Natural killer cell (primary cell): ENCODE data around the gene TASOR2. TPM values are rescaled to one million over a fixed set of nuclear protein-coding genes. Genes with fewer than 3 reads are reported as not detected.
A peak's percentile ranks its signal among the peaks of the same experiment; 100 is the strongest.

Source experiments
- ATAC-seq, 3 donors: fragments of 150-1000 bp in 2 of 3; fragments of 200-7000 bp in 1 of 3; cut with Tn5 transposase; 1 replicate in 1 of 3; 2 replicates in 2 of 3; pipeline ENCODE4 v1.10.0; 2021; ENCODE audit warnings: mild to moderate bottlenecking in 2 of 3, moderate library complexity in 2 of 3
- DNase-seq, 2 donors: peaks; one replicate each; pipeline versions ENCODE4 v3.0.0 to v3.0.0-alpha.2; 2013 to 2021; ENCODE audit warnings: mixed read lengths in 1 of 2
- H3K27ac ChIP-seq: one replicate; pipeline ENCODE4 v1.5.1; 2013; ENCODE audit warnings: mild to moderate bottlenecking, low read length
- H3K27me3 ChIP-seq: one replicate; pipeline ENCODE4 v1.6.1; 2013; ENCODE audit warnings: low read length; ENCODE audit not compliant: control insufficient read depth, insufficient read depth
- H3K36me3 ChIP-seq: one replicate; pipeline ENCODE4 v1.6.1; 2013; ENCODE audit warnings: low read length; ENCODE audit not compliant: control insufficient read depth, insufficient read depth
- H3K4me1 ChIP-seq: one replicate; pipeline ENCODE4 v1.6.1; 2013; ENCODE audit warnings: low read length; ENCODE audit not compliant: control insufficient read depth, insufficient read depth
- H3K4me3 ChIP-seq: one replicate; pipeline ENCODE4 v1.5.1; 2013; ENCODE audit warnings: low read length
- H3K9me3 ChIP-seq: one replicate; pipeline ENCODE4 v1.6.1; 2013; ENCODE audit warnings: low read length; ENCODE audit not compliant: control insufficient read depth, insufficient read depth
- H3K27ac Mint-ChIP-seq, 2 donors: one replicate each; pipeline ENCODE4 v1.8.0; 2022; ENCODE audit warnings: mild to moderate bottlenecking in 2 of 2, mixed read lengths in 2 of 2, moderate library complexity in 1 of 2
- H3K27me3 Mint-ChIP-seq, 2 donors: one replicate each; pipeline ENCODE4 v1.8.0; 2022; ENCODE audit warnings: low read depth in 2 of 2, mixed read lengths in 2 of 2
- H3K36me3 Mint-ChIP-seq: one replicate; pipeline ENCODE4 v1.8.0; 2022; ENCODE audit warnings: mixed read lengths
- H3K4me1 Mint-ChIP-seq, 2 donors: one replicate each; pipeline ENCODE4 v1.8.0; 2022; ENCODE audit warnings: mixed read lengths in 2 of 2
- H3K4me3 Mint-ChIP-seq: one replicate; pipeline ENCODE4 v1.8.0; 2022; ENCODE audit warnings: mild to moderate bottlenecking, moderate library complexity, mixed read lengths
- H3K9me3 Mint-ChIP-seq, 2 donors: one replicate each; pipeline ENCODE4 v1.8.0; 2022; ENCODE audit warnings: mixed read lengths in 2 of 2
- WGBS: methylation state at CpG from one replicate; pipeline ENCODE4 v1.1.7; 2013; ENCODE audit warnings: missing lambda C conversion rate; ENCODE audit not compliant: insufficient coverage; 5-methylcytosine and 5-hydroxymethylcytosine counted together
- intact Hi-C: fragments of 100-400 bp; cut with micrococcal nuclease; formaldehyde crosslinking; loops from one replicate; pipeline ENCODE4 v1.14.2; 2022
- total RNA-seq, 4 donors: library from RNA; stranded (reverse); fragments of 120-200 nt in 1 of 4; gene quantifications; one replicate each; pipeline versions ENCODE4 v1.2.3 to v1.2.4, GENCODE V29; 2013 to 2022
- TF ChIP-seq, protein P1 (sequence below): fragments of 200-600 bp; IDR thresholded peaks from one replicate; pipeline ENCODE4 v1.8.0; 2022; ENCODE audit warnings: antibody characterized with exemption

Gene TASOR2
- total RNA-seq, 3 donors from 2014 or later (not counting 1 experiment from before 2014, with no cell fraction given): 64.4 to 88.7 (median 66.4) TPM

- Mint-ChIP-seq H3K4me1 (no peaks in the 10 kb centered on the region), H3K9me3 (no peaks in the 10 kb centered on the region), H3K27me3 (peaks cover 0 to 4% of the 10 kb centered on the region in 2 donors), H3K36me3 (no peaks in the 10 kb centered on the region), H3K4me3 (no peak overlapping the region), H3K27ac (no peak overlapping the region)
- ATAC-seq (no peak), DNase-seq (no peak)
- Histone ChIP-seq H3K4me1 (no peaks in the 10 kb centered on the region), H3K27ac (no peak overlapping the region), H3K27me3 (no peaks in the 10 kb centered on the region), H3K4me3 (no peak overlapping the region), H3K9me3 (no peaks in the 10 kb centered on the region), H3K36me3 (no peaks in the 10 kb centered on the region)
- intact Hi-C loops: no loop called here
- 74% methylated on average over 10 of the region's 10 CpGs for WGBS
- TF ChIP-seq, protein P1, sequence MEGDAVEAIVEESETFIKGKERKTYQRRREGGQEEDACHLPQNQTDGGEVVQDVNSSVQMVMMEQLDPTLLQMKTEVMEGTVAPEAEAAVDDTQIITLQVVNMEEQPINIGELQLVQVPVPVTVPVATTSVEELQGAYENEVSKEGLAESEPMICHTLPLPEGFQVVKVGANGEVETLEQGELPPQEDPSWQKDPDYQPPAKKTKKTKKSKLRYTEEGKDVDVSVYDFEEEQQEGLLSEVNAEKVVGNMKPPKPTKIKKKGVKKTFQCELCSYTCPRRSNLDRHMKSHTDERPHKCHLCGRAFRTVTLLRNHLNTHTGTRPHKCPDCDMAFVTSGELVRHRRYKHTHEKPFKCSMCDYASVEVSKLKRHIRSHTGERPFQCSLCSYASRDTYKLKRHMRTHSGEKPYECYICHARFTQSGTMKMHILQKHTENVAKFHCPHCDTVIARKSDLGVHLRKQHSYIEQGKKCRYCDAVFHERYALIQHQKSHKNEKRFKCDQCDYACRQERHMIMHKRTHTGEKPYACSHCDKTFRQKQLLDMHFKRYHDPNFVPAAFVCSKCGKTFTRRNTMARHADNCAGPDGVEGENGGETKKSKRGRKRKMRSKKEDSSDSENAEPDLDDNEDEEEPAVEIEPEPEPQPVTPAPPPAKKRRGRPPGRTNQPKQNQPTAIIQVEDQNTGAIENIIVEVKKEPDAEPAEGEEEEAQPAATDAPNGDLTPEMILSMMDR: no peak
Measured at GRCh38 chr10:5654218-5654755, 30.4 kb upstream of the TASOR2 start.

DNA sequence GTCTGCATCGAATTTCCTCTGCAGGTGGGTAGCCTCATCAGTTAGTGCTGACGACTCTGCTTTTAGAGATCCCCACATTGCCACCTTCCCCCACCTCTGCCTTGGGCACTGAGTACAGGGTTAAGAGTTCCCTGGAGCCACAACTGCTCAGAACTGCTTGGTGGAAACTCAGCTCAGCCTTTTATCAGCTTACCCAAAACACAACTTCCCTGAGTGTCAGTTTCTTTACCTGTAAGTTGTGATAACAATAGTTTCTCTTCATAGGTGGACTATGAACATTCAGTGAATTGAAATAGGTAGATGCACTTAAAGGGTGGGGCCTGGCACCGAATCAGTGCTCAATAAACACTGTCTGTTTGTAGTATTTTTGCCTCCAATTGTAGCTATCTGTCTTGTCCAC is 29.5 kb upstream of the TASOR2 start:
- Histone ChIP-seq H3K27ac (no peak overlapping the region), H3K4me1 (peaks cover 5% of the 10 kb centered on the region), H3K4me3 (no peak overlapping the region), H3K27me3 (no peaks in the 10 kb centered on the region), H3K36me3 (no peaks in the 10 kb centered on the region), H3K9me3 (no peaks in the 10 kb centered on the region)
- peaks cover 0 to 7% of the 10 kb centered on the region in 2 donors for H3K27me3 Mint-ChIP-seq
- no peak overlapping the region for H3K27ac Mint-ChIP-seq
- ATAC-seq (no peak), DNase-seq (peak in 1 of 2 donors; percentile 22)
- no peak overlapping the region for H3K4me3 Mint-ChIP-seq
- H3K36me3 Mint-ChIP-seq: no peaks in the 10 kb centered on the region
- TF ChIP-seq, protein P1: no peak
- 45% methylated on average over 3 of the region's 3 CpGs for WGBS
- no peaks in the 10 kb centered on the region for H3K9me3 Mint-ChIP-seq
- peaks cover 0 to 5% of the 10 kb centered on the region in 2 donors for H3K4me1 Mint-ChIP-seq
- intact Hi-C loops: no loop called here

DNA sequence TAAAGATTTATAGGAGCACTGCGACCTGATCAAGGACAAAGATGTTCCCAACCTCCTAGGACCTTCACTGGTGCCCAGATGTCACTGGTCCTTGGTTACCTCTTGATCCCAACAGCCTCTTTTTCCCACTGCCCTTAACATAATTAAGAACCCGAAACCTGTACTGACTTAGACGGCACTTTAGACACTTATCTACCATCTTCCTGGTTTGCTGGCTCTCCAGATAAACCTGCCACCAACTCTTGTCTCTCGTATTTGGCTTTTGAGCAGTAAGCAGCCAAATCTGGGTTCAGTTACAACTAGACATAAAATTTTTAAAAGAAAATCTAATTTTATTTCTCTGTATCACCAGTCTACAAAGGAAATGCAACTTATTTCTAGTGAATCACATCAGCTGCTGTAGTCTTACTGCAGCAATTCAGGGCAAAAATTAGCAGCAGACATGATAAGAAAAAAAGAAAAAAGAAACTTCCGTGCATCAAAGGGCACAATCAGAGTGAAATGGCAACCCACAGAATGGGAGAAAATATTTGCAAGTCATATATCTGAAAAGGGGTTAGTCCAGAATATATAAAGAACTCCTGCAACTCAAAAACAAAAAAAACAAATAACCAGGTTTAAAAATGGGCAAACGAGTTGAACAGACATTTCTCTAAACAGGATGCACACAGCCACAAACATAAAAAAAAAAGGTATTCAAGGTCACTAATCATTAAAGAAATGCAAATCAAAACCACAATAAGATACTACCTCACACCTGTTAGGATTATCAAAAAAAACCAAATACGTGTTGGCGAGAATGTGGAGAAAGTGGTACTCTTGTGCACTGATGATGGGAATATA is 27.7 kb upstream of the TASOR2 start:
- no peaks in the 10 kb centered on the region for H3K27me3 ChIP-seq
- 61% methylated on average over 8 of the region's 8 CpGs for WGBS
- TF ChIP-seq, protein P1: no peak
- H3K4me3 ChIP-seq: no peak overlapping the region
- Mint-ChIP-seq H3K4me1 (peaks cover 0 to 8% of the 10 kb centered on the region in 2 donors), H3K36me3 (no peaks in the 10 kb centered on the region), H3K9me3 (no peaks in the 10 kb centered on the region), H3K4me3 (no peak overlapping the region), H3K27ac (no peak overlapping the region), H3K27me3 (peaks cover 0 to 5% of the 10 kb centered on the region in 2 donors)
- DNase-seq (peak in 1 of 2 donors; percentile 25), ATAC-seq (no peak)
- no peak overlapping the region for H3K27ac ChIP-seq
- peaks cover 5% of the 10 kb centered on the region for H3K4me1 ChIP-seq
- no peaks in the 10 kb centered on the region for H3K9me3 ChIP-seq
- intact Hi-C loops: no loop called here
- H3K36me3 ChIP-seq: no peaks in the 10 kb centered on the region
